ENCODE measurements around the gene ASL. TPM values are rescaled to one million over a fixed set of nuclear protein-coding genes. Genes with fewer than 3 reads are reported as not detected.
"Not testable (repeated sequence)": the region's sequence is repeated elsewhere in the genome, so short reads cannot be mapped to it uniquely, and the experiment has no call there.

The ASL gene
- total RNA-seq, 1 experiment from 2014 or later = 19.0 TPM

DNA sequence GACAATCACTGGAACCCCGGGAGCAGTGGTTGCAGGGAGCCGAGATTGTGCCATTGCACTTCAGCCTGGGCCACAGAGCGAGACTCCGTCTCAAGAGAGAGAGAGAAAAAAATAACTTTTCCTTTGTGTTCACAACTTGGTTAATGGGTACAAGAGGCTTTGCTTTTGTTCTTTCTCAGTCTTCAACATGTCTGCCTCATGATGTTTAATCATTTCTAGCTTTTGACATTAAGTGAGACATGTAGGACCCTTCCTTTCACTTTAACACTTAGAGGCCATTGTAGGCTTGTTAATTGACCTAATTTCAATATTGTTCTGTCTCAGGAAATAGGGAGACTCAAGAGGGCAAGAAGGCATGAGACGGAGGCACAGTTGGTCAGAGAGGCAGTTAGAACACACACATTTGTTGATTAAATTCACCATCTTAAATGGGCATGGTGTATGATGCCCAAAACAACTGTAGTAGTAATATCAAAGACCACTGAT lies 29.7 kb downstream of the ASL start:
- H3K27ac ChIP-seq = no peak overlapping the region
- no peaks in the 10 kb centered on the region for H3K9me3 ChIP-seq (ENCODE audit: insufficient read depth, low read depth)
- H3K36me3 ChIP-seq (ENCODE audit: low read depth) = no peaks in the 10 kb centered on the region
- no peaks in the 10 kb centered on the region for H3K27me3 ChIP-seq (ENCODE audit: insufficient read depth, low read depth)
- TF ChIP-seq, protein P1, sequence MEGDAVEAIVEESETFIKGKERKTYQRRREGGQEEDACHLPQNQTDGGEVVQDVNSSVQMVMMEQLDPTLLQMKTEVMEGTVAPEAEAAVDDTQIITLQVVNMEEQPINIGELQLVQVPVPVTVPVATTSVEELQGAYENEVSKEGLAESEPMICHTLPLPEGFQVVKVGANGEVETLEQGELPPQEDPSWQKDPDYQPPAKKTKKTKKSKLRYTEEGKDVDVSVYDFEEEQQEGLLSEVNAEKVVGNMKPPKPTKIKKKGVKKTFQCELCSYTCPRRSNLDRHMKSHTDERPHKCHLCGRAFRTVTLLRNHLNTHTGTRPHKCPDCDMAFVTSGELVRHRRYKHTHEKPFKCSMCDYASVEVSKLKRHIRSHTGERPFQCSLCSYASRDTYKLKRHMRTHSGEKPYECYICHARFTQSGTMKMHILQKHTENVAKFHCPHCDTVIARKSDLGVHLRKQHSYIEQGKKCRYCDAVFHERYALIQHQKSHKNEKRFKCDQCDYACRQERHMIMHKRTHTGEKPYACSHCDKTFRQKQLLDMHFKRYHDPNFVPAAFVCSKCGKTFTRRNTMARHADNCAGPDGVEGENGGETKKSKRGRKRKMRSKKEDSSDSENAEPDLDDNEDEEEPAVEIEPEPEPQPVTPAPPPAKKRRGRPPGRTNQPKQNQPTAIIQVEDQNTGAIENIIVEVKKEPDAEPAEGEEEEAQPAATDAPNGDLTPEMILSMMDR (conservative IDR thresholded peaks at IDR 0.05) = no peak
- TF ChIP-seq EZH2 (IDR thresholded peaks at IDR 0.05; ENCODE audit: low read depth) = no peak
- POLR2A ChIA-PET (ENCODE audit: unreplicated experiment) = no interaction called here
- no TSS peak for BruUV-seq (replicated peaks)
- H2AFZ ChIP-seq = no peak overlapping the region
- no peaks in the 10 kb centered on the region for H3K79me2 ChIP-seq (ENCODE audit: low read depth)
- H3K4me2 ChIP-seq = no peak overlapping the region
- peaks cover 7% of the 10 kb centered on the region; the same call in 1 of the 2 replicates for H3K4me1 ChIP-seq (replicated peaks; ENCODE audit: insufficient read depth)
- no peaks in the 10 kb centered on the region for H4K20me1 ChIP-seq (ENCODE audit: insufficient read depth)
- H3F3A ChIP-seq (ENCODE audit: insufficient read depth, low read depth) = peaks cover 11% of the 10 kb centered on the region
- no peak overlapping the region for H3K4me3 ChIP-seq
- intact Hi-C loops (cut with micrococcal nuclease; ENCODE audit: unreplicated experiment) = no loop called here
- CTCF ChIA-PET = no interaction called here
- no peak for DNase-seq
- H3K9me2 ChIP-seq (ENCODE audit: insufficient read depth) = no peaks in the 10 kb centered on the region

DNA sequence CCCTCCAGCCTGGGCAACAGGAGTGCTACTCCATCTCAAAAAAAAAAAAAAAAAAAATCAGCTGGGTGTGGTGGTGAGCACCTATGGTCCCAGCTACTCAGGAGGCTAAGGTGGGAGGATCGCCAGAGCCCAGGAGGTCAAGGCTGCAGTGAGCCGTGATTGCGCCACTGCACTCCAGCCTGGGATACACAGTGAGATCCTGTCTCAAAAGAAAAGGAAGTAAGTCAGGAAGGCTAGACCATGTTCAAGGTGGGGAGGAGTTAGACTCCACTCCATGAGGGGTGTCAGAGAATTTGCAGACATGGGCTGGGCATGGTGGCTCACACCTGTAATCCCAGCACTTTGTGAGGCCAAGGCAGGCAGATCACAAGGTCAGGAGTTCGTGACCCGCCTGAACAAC lies 32.8 kb downstream of the ASL start:
- H3K9me2 ChIP-seq (ENCODE audit: insufficient read depth); H3K4me2 ChIP-seq; intact Hi-C loops (cut with micrococcal nuclease; ENCODE audit: unreplicated experiment); POLR2A ChIA-PET (ENCODE audit: unreplicated experiment); H3K27me3 ChIP-seq (ENCODE audit: insufficient read depth, low read depth); H3K36me3 ChIP-seq (ENCODE audit: low read depth); DNase-seq; H3K9me3 ChIP-seq (ENCODE audit: insufficient read depth, low read depth); H3K27ac ChIP-seq; H3K79me2 ChIP-seq (ENCODE audit: low read depth); H4K20me1 ChIP-seq (ENCODE audit: insufficient read depth); BruUV-seq (replicated peaks); H2AFZ ChIP-seq; H3K4me3 ChIP-seq: not testable (repeated sequence)
- CTCF ChIA-PET = interaction anchor here (0.6 kb wide), 1 partner anchor 149 kb away, joined by 4 read pairs; no protein-coding TSS in a partner anchor
- H3K4me1 ChIP-seq (replicated peaks; ENCODE audit: insufficient read depth) = peaks cover 11% of the 10 kb centered on the region
- peaks cover 20% of the 10 kb centered on the region; the same call in 1 of the 2 replicates for H3F3A ChIP-seq (ENCODE audit: insufficient read depth, low read depth)

DNA sequence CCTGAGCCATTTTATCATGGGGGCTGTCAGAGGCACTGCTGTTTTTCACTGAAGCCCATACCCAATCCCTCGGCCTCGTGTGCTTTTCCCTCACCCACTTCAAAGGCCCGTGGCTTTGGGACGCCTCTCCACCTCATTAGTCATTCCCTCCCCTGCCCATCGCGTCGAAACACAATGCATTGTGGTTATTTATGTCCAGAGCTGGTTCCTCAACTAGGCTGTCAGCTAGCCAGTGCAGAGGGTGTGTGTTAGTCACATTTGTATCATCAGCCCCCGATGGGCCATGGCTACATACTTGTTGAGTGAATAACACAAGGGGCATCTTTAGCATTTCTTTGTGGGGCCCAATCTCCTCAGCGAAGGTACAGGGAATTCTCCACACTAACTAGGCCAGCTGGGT lies 35.2 kb downstream of the ASL start:
- peaks cover 4% of the 10 kb centered on the region; the same call in 1 of the 2 replicates for H4K20me1 ChIP-seq (ENCODE audit: insufficient read depth)
- H3K4me2 ChIP-seq = peak overlapping the region; percentile 35
- H3K36me3 ChIP-seq (ENCODE audit: low read depth) = no peaks in the 10 kb centered on the region
- DNase-seq = peak; percentile 64 to 81
- H3K79me2 ChIP-seq (ENCODE audit: low read depth) = peaks cover 16% of the 10 kb centered on the region
- no TSS peak for BruUV-seq (replicated peaks)
- H3K27me3 ChIP-seq (ENCODE audit: insufficient read depth, low read depth) = no peaks in the 10 kb centered on the region
- H3K4me3 ChIP-seq = no peak overlapping the region
- intact Hi-C loops (cut with micrococcal nuclease; ENCODE audit: unreplicated experiment) = loop anchor here (5.0 kb wide), 1 partner anchor 129 kb away; the partner anchor contains the start of gene GUSB
- peaks cover 20% of the 10 kb centered on the region; the same call in 1 of the 2 replicates for H3F3A ChIP-seq (ENCODE audit: insufficient read depth, low read depth)
- H3K9me2 ChIP-seq (ENCODE audit: insufficient read depth) = no peaks in the 10 kb centered on the region
- ChIA-PET CTCF (interaction anchor here (0.6 kb wide), 1 partner anchor 34 kb away, joined by 3 read pairs; no protein-coding TSS in a partner anchor), POLR2A (ENCODE audit: unreplicated experiment) (no interaction called here)
- TF ChIP-seq, protein P1 (conservative IDR thresholded peaks at IDR 0.05) = no peak
- TF ChIP-seq EZH2 (IDR thresholded peaks at IDR 0.05; ENCODE audit: low read depth) = no peak
- no peak overlapping the region for H2AFZ ChIP-seq
- H3K27ac ChIP-seq = 0 out of 2 replicates have a peak overlapping the region, but pooled peaks have one; percentile 27
- H3K9me3 ChIP-seq (ENCODE audit: insufficient read depth, low read depth) = no peaks in the 10 kb centered on the region
- H3K4me1 ChIP-seq (replicated peaks; ENCODE audit: insufficient read depth) = peaks cover 20% of the 10 kb centered on the region

Measured in PC-9 (cell line).